ENCODE measurements around the gene ISCA1. TPM values are rescaled to one million over a fixed set of nuclear protein-coding genes. Genes with fewer than 3 reads are reported as not detected.

ISCA1 gene
- total and polyA plus RNA-seq, 2 of the 8 experiments (the other 6 are each of a cell fraction or from before 2014, with no cell fraction given) = 35.0 to 40.0 TPM

DNA sequence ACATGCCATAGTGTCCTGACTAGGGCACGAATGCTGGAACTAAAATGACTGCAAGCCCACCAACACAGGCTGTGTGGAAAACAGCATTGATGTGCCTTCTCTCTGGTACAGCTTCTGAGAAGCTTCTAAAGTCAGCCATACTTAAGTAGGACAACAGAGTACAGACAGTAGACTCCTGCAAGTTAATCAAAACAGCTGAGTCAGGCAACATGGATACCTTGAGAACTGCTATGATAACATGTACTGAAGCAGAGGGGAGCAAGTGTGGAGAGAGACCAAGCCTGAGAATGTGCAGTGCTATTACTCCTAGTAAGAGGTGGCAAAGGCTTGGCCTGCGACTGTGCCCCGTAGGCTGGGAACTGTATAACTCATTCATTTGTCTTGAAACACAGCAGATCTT is 2.5 kb downstream of the ISCA1 start (continued):
- TF ChIP-seq CBX5 (IDR thresholded peaks at IDR 0.05; ENCODE audit: low read depth, low read length) (no peak), TEAD4 (IDR thresholded peaks at IDR 0.05; ENCODE audit: low read depth, low read length) (no peak)

All from H1 (cell line).